Uterus (tissue), 2 donors: ENCODE results near the gene JAK2.

Experiments
- CTCF ChIP-seq, 4 experiments: fragments of 200-600 bp in 2 of 4; fragments of 450-650 bp in 2 of 4; sonication (generic) in 2 of 4; IDR thresholded peaks; one replicate each; pipeline ENCODE4 v1.5.1; 2016 to 2019; ENCODE audit warnings: antibody characterized with exemption in 4 of 4, mild to moderate bottlenecking in 2 of 4, moderate library complexity in 1 of 4
- POLR2A ChIP-seq, 2 donors: fragments of 450-650 bp; IDR thresholded peaks; one replicate each; pipeline ENCODE4 v1.6.1; 2016; ENCODE audit warnings: antibody characterized with exemption in 2 of 2, mild to moderate bottlenecking in 1 of 2, moderate library complexity in 1 of 2

GRCh38 chr9:5073701-5074100 is 88.6 kb downstream of the JAK2 start:
- TF ChIP-seq POLR2A (IDR thresholded peaks at IDR 0.05) (no peak), CTCF (IDR thresholded peaks at IDR 0.05) (no peak)
